Kidney (tissue), 14 donors: ENCODE data around the gene ADGRG1. TPM values are rescaled to one million over a fixed set of nuclear protein-coding genes. Genes with fewer than 3 reads are reported as not detected.
A peak's percentile ranks its signal among the peaks of the same experiment; 100 is the strongest.

ENCODE experiments used
- DNase-seq, 5 donors: peaks; one replicate each; pipeline ENCODE4 v3.0.0-alpha.2; 2013 to 2020
- FAIRE-seq: peaks from 2 replicates; lab custom pipeline; 2012; peaks lifted over from hg19 to GRCh38; lab: Jason Lieb, UNC
- H3K27ac ChIP-seq, 2 donors: one replicate each; pipeline ENCODE4 v1.7.0; 2013; ENCODE audit warnings: low read depth in 2 of 2, low read length in 2 of 2, inconsistent platforms in 1 of 2
- H3K27me3 ChIP-seq: one replicate; pipeline ENCODE4 v1.7.1; 2013; ENCODE audit warnings: low read length, inconsistent platforms; ENCODE audit not compliant: control insufficient read depth, insufficient read depth
- H3K36me3 ChIP-seq, 3 donors: one replicate each; pipeline versions ENCODE4 v1.7.0 to v1.7.1; 2013; ENCODE audit warnings: low read length in 3 of 3, control low read depth in 1 of 3, inconsistent platforms in 1 of 3; ENCODE audit not compliant: insufficient read depth in 3 of 3, control insufficient read depth in 2 of 3
- H3K4me1 ChIP-seq, 3 donors: one replicate each; pipeline versions ENCODE4 v1.7.0 to v1.7.1; 2013; ENCODE audit warnings: low read length in 3 of 3, inconsistent platforms in 1 of 3, low read depth in 1 of 3; ENCODE audit not compliant: control insufficient read depth in 2 of 3, insufficient read depth in 2 of 3
- H3K4me3 ChIP-seq, 3 donors: one replicate each; pipeline versions ENCODE4 v1.7.0 to v1.8.1; 2013; ENCODE audit warnings: low read length in 3 of 3, control low read depth in 1 of 3, inconsistent platforms in 1 of 3
- H3K9ac ChIP-seq, 3 donors: one replicate each; pipeline versions ENCODE4 v1.7.0 to v1.7.1; 2013; ENCODE audit warnings: low read length in 3 of 3, control low read depth in 1 of 3, inconsistent platforms in 1 of 3
- H3K9me3 ChIP-seq, 3 donors: one replicate each; pipeline versions ENCODE4 v1.7.0 to v1.7.1; 2013; ENCODE audit warnings: low read length in 3 of 3, control low read depth in 1 of 3, inconsistent platforms in 1 of 3; ENCODE audit not compliant: control insufficient read depth in 2 of 3, insufficient read depth in 1 of 3
- intact Hi-C: fragments of 100-400 bp; cut with DNase I; formaldehyde crosslinking; loops from one replicate; pipeline ENCODE4 v1.11.1; 2022
- polyA plus RNA-seq: library from polyadenylated mRNA; stranded (reverse); fragments of 350-450 nt; fragmentation: Illumina TruSeq; extraction: RNeasy Lipid Tissue Mini Kit (QIAGEN cat#74804); gene quantifications from one replicate; pipeline ENCODE4 v1.2.3, GENCODE V29; 2014; ENCODE audit warnings: low read depth, low replicate concordance; ENCODE audit not compliant: insufficient read depth
- total RNA-seq: library from RNA; stranded (reverse); fragmentation: NEBNext Ultra II Directional; extraction: Animal tissue kit (Norgen Biotek cat#: 25700); gene quantifications from one replicate; pipeline ENCODE4 v1.2.1, GENCODE V29; 2021
- TF ChIP-seq, protein P1 (sequence below): IDR thresholded peaks from 3 replicates; pipeline ENCODE4 v1.5.1; 2012; ENCODE audit warnings: mild to moderate bottlenecking, moderate library complexity, borderline replicate concordance; ENCODE audit not compliant: insufficient read depth; ENCODE audit errors: extremely low read depth
- donor health status: control.
- donor health status: control.
- donor health status: control.
- donor health status: control.
- donor health status: control.
- donor health status: DM: yes; HTN: yes; CAD: no.
- donor health status: Normal renal cell carcinoma (clear cell type).

ADGRG1 gene
- total and polyA plus RNA-seq, 2 donors from 2014 or later, result 188 to 351 TPM

DNA sequence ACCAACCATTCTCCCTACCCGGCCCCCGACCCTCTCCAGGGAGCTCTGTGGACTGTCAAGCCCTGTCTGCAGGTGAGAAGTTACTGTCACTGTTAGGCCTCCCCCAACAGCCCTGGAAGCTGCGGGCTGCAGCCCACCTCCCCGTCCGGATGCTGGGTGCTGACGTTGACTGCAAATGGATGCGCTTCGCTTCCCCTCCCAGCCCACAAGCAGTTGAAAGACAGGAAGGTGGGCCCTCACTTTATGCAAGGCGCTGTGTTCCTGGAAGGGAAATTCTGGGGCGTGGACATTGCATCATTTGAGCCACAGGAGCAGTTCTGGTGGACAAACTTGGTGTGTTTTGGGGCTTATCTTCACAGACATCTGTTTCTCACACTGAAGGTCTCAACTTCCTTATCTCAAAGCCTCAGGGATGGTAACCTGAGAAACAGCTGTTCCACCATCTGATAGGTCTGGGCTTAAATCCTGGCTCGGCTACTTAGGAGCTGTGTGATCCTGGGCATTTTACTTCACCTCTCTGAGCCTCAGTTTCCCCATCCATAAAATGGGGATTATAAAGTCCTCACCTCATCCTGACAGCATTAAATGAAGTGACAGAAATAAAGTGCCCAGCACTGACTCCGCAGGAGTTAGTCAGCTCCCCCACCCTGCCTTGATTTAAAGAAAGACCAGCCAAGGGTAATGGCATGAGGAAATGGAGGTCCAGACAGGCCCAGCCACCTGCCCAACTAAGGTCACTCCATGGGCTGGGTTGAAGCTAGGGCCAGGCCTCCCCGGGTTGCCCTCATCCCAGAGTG, 61.5 kb downstream of the ADGRG1 start:
- TF ChIP-seq, protein P1, sequence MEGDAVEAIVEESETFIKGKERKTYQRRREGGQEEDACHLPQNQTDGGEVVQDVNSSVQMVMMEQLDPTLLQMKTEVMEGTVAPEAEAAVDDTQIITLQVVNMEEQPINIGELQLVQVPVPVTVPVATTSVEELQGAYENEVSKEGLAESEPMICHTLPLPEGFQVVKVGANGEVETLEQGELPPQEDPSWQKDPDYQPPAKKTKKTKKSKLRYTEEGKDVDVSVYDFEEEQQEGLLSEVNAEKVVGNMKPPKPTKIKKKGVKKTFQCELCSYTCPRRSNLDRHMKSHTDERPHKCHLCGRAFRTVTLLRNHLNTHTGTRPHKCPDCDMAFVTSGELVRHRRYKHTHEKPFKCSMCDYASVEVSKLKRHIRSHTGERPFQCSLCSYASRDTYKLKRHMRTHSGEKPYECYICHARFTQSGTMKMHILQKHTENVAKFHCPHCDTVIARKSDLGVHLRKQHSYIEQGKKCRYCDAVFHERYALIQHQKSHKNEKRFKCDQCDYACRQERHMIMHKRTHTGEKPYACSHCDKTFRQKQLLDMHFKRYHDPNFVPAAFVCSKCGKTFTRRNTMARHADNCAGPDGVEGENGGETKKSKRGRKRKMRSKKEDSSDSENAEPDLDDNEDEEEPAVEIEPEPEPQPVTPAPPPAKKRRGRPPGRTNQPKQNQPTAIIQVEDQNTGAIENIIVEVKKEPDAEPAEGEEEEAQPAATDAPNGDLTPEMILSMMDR, result no peak
- H3K9ac ChIP-seq, result no peak overlapping the region
- H3K4me1 ChIP-seq, result peaks cover 0 to 4% (median 0%) of the 10 kb centered on the region in 3 donors
- no peak overlapping the region for H3K27ac ChIP-seq
- no peaks in the 10 kb centered on the region for H3K9me3 ChIP-seq
- no peak overlapping the region for H3K4me3 ChIP-seq
- no peaks in the 10 kb centered on the region for H3K36me3 ChIP-seq
- DNase-seq (peak in 4 of 5 donors; percentile 69 to 71 (median 70)), FAIRE-seq (no peak)
- intact Hi-C loops, result no loop called here
- no peaks in the 10 kb centered on the region for H3K27me3 ChIP-seq

DNA sequence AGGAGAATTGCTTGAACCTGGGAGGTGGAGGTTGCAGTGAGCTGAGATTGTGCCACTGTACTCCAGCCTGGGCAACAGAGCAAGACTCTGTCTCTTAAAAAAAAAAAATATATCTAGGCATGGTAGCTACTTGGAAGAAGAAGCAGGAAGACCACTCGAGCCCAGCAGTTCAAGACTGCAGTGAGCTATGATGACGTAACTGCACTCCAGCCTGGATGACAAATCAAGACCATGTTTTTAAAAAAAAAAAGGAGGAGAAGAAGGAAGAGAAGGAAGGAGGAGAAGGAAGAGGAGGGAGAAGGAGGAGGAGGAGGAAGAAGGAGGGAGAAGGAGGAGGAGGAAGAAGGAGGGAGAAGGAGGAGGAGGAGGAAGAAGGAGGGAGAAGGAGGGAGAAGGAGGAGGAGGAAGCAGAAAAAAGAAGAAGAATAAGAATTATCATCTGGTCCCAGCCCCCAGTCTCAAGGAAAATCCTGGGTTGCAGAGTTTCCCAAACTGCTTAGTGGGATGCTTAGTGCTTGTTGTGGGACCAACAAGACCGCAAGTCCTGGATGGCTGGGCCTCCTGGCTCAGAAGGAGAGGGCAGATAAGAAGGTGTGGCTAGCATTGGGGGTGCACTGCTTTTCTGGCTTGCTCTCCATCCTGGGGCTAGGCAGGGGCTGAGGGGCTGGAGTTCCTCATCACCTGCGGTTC, 62.5 kb downstream of the ADGRG1 start:
- Histone ChIP-seq H3K9ac (no peak overlapping the region), H3K27me3 (no peaks in the 10 kb centered on the region), H3K27ac (no peak overlapping the region), H3K9me3 (no peaks in the 10 kb centered on the region), H3K4me1 (peaks cover 0 to 4% (median 0%) of the 10 kb centered on the region in 3 donors), H3K4me3 (no peak overlapping the region), H3K36me3 (no peaks in the 10 kb centered on the region)
- TF ChIP-seq, protein P1, result no peak
- DNase-seq, result no peak
- intact Hi-C loops, result no loop called here
- FAIRE-seq, result no peak

DNA sequence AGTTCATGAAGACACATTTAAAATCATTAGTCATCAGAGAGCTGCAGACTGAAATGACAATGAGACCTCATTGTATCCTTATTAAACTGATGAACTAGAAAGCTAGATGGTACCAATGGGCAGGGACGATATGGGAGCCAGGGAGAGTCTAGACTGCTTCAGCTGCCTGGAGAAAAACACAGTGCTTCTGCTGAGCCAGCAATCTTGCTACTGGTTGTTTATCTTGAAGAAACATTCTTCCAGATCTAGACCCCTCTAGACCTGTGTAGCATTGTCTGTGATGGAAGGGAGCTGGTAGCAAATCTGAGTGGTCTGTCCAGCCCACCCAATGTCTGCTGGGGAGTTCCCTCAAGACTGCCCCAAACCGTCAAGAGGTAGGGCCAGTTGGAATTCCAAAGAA, 64.2 kb downstream of the ADGRG1 start:
- Histone ChIP-seq H3K9ac (no peak overlapping the region), H3K27ac (no peak overlapping the region), H3K4me3 (no peak overlapping the region), H3K27me3 (no peaks in the 10 kb centered on the region), H3K9me3 (no peaks in the 10 kb centered on the region), H3K4me1 (peaks cover 0 to 4% (median 0%) of the 10 kb centered on the region in 3 donors), H3K36me3 (no peaks in the 10 kb centered on the region)
- DNase-seq, result no peak
- TF ChIP-seq, protein P1, result no peak
- intact Hi-C loops, result no loop called here
- FAIRE-seq, result no peak
